ENCODE measurements around the gene IL31. TPM values are rescaled to one million over a fixed set of nuclear protein-coding genes. Genes with fewer than 3 reads are reported as not detected.

The IL31 gene
- total RNA-seq, 1 experiment from 2014 or later = not detected

- intact Hi-C loops (cut with micrococcal nuclease; ENCODE audit: unreplicated experiment) = no loop called here
- POLR2A ChIA-PET (ENCODE audit: low non-redundant PET) = no interaction called here
Observed at GRCh38 chr12:122158700-122159285, 15.2 kb downstream of the IL31 start.

GRCh38 chr12:122155705-122156104 lies 18.3 kb downstream of the IL31 start:
- Histone ChIP-seq H3K4me1 (ENCODE audit: insufficient read depth, low read length, poor library complexity, severe bottlenecking) (no peaks in the 10 kb centered on the region), H3K9me3 (ENCODE audit: low read depth, low read length, poor library complexity, severe bottlenecking) (no peaks in the 10 kb centered on the region), H3K27ac (ENCODE audit: low read depth, low read length, poor library complexity, severe bottlenecking) (no peak overlapping the region), H3K27me3 (replicated peaks; ENCODE audit: insufficient read depth, low read depth, low read length, poor library complexity) (no peaks in the 10 kb centered on the region), H3K4me3 (ENCODE audit: low read depth, low read length, poor library complexity, severe bottlenecking) (no peak overlapping the region), H3K36me3 (ENCODE audit: insufficient read depth, low read length, poor library complexity, severe bottlenecking) (no peaks in the 10 kb centered on the region)
- POLR2A ChIA-PET (ENCODE audit: low non-redundant PET) = no interaction called here
- intact Hi-C loops (cut with micrococcal nuclease; ENCODE audit: unreplicated experiment) = no loop called here
- no TSS peak for BruUV-seq (replicated peaks)
- no peak for DNase-seq (ENCODE audit: low spot score)
- TF ChIP-seq EZH2 (IDR thresholded peaks at IDR 0.05; ENCODE audit: borderline replicate concordance, low read depth, low read length, poor library complexity, severe bottlenecking) (no peak), CTCF (conservative IDR thresholded peaks at IDR 0.05; ENCODE audit: low read depth, low read length) (no peak)
- CTCF ChIA-PET = interaction anchor here (0.7 kb wide), 1 partner anchor 33 kb away, joined by 5 read pairs; no protein-coding TSS in a partner anchor

More at GRCh38 chr12:122158700-122159285, 15.2 kb downstream of the IL31 start:
- no peak overlapping the region for H3K4me3 ChIP-seq (ENCODE audit: low read depth, low read length, poor library complexity, severe bottlenecking)
- no peak overlapping the region for H3K27ac ChIP-seq (ENCODE audit: low read depth, low read length, poor library complexity, severe bottlenecking)
- H3K4me1 ChIP-seq (ENCODE audit: insufficient read depth, low read length, poor library complexity, severe bottlenecking) = no peaks in the 10 kb centered on the region
- BruUV-seq (replicated peaks) = no TSS peak
- CTCF ChIA-PET = no interaction called here
- no peaks in the 10 kb centered on the region for H3K36me3 ChIP-seq (ENCODE audit: insufficient read depth, low read length, poor library complexity, severe bottlenecking)
- no peak for DNase-seq (ENCODE audit: low spot score)
- TF ChIP-seq EZH2 (IDR thresholded peaks at IDR 0.05; ENCODE audit: borderline replicate concordance, low read depth, low read length, poor library complexity, severe bottlenecking) = no peak
- no peak for TF ChIP-seq CTCF (conservative IDR thresholded peaks at IDR 0.05; ENCODE audit: low read depth, low read length)
- H3K27me3 ChIP-seq (replicated peaks; ENCODE audit: insufficient read depth, low read depth, low read length, poor library complexity) = no peaks in the 10 kb centered on the region
- H3K9me3 ChIP-seq (ENCODE audit: low read depth, low read length, poor library complexity, severe bottlenecking) = no peaks in the 10 kb centered on the region

- Histone ChIP-seq H3K27ac (ENCODE audit: low read depth, low read length, poor library complexity, severe bottlenecking) (no peak overlapping the region), H3K36me3 (ENCODE audit: insufficient read depth, low read length, poor library complexity, severe bottlenecking) (no peaks in the 10 kb centered on the region), H3K27me3 (replicated peaks; ENCODE audit: insufficient read depth, low read depth, low read length, poor library complexity) (no peaks in the 10 kb centered on the region), H3K9me3 (ENCODE audit: low read depth, low read length, poor library complexity, severe bottlenecking) (no peaks in the 10 kb centered on the region), H3K4me1 (ENCODE audit: insufficient read depth, low read length, poor library complexity, severe bottlenecking) (no peaks in the 10 kb centered on the region), H3K4me3 (ENCODE audit: low read depth, low read length, poor library complexity, severe bottlenecking) (no peak overlapping the region)
- no peak for DNase-seq (ENCODE audit: low spot score)
- ChIA-PET CTCF (no interaction called here), POLR2A (ENCODE audit: low non-redundant PET) (no interaction called here)
- intact Hi-C loops (cut with micrococcal nuclease; ENCODE audit: unreplicated experiment) = no loop called here
- TF ChIP-seq CTCF (conservative IDR thresholded peaks at IDR 0.05; ENCODE audit: low read depth, low read length) (no peak), EZH2 (IDR thresholded peaks at IDR 0.05; ENCODE audit: borderline replicate concordance, low read depth, low read length, poor library complexity, severe bottlenecking) (no peak)
- BruUV-seq (replicated peaks) = no TSS peak
Observed at GRCh38 chr12:122152754-122153153, 21.3 kb downstream of the IL31 start.

Data from A673 (cell line).